ENCODE results near the gene TMEM125.

TMEM125 gene

DNA sequence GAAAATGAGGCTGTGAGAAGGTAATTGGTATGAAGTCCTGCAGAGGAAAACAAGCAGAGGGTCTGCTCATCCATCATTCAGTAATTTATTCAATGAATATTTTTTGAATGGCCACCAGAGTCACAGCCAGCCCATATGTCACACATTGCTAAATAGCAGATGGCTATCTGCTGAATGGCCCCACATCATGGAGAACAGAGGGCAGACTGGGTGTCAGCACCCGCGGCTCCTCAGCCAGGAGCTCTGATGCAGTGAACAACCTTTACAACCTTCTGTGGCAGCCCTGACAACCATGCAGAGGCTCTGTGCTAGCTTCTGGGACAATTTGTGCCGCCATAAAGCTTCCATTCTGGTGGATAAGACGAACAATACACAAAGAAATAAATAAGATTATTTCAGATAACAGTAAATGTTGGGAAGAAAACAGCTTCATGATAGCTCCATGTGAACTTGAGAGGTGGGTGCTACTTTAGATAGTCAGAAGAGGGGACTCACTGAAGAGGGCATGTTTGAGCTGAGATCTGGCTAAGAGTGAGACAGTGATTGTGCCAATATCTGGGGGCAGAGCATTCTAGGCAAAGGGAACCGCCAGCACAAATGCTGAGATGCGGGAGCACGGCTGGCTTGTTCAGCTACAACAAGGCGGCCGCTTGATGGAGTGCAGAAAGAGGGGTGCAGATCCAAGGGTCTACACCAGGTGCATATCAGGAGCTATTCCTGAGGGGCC lies 18.4 kb downstream of the TMEM125 start:
- no peak for TF ChIP-seq GATA3 (IDR thresholded peaks at IDR 0.05; ENCODE audit: low read depth, low read length)
- peak; percentile 17; the same call in 1 of the 2 replicates for TF ChIP-seq GATA2 (IDR thresholded peaks at IDR 0.05; ENCODE audit: low read depth, low read length)

DNA sequence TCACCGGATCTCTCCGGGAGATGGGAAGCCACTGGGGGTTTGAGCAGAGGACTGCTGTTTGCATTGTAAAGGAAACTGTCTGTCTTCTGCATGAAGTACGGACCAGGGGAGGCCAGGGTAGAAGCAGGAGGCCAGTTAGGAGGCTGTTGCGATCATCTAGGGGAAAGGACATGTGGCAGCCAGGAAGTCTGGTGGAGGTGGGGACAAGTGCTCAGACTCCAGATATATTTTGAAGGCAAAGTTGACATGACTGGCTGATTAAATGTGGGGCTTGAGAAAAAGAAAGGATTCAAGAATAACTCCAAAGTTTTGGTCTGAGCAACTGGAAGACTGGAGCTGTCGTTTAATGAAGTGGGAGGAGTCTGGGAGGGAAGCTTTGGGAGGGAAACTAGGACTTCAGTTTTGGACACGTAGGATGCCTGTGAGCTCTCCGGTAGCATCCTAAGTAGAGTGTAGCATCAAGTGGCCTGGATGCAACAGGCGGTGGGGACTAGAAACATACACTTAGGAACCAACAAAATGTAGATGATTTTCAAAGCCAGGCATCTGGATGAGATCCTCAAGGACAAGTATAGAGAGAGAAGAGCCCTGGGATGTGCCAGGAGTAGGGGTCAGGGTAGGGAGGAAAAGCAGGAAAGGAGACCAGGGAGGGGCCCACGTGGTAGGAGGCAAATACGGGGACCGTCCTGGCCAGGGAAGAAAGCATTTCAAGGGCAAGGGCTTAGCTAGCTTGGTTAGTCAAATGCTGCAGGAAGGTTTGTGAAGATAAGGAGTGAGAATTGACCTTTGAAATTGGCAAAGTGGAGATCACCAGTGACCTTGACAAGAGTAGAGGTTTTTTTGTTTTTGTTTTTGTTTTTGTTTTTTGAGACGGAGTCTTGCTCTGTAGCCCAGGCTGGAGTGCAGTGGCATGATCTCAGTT lies 19.3 kb downstream of the TMEM125 start:
- TF ChIP-seq GATA2 (IDR thresholded peaks at IDR 0.05; ENCODE audit: low read depth, low read length) (no peak), GATA3 (IDR thresholded peaks at IDR 0.05; ENCODE audit: low read depth, low read length) (no peak)

DNA sequence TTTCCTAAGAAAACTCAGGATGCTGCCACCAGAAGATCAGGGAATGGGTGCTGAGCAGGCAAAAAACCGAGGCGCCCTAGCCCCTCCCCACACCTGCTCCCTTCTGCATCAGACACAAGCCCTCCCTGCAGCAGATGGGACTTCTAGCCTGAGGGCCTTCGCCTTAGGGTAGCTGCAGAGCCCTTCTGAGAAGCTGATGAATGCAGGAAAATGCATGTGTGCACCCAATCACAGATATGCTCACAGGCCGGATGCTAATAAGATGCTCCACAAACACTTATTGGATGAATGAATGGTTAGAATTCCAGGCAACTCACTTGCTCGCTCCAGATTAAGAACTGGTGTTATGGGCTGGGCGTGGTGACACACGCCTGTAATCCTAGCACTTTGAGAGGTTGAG lies 22.4 kb downstream of the TMEM125 start:
- TF ChIP-seq GATA3 (IDR thresholded peaks at IDR 0.05; ENCODE audit: low read depth, low read length) (no peak), GATA2 (IDR thresholded peaks at IDR 0.05; ENCODE audit: low read depth, low read length) (no peak)

DNA sequence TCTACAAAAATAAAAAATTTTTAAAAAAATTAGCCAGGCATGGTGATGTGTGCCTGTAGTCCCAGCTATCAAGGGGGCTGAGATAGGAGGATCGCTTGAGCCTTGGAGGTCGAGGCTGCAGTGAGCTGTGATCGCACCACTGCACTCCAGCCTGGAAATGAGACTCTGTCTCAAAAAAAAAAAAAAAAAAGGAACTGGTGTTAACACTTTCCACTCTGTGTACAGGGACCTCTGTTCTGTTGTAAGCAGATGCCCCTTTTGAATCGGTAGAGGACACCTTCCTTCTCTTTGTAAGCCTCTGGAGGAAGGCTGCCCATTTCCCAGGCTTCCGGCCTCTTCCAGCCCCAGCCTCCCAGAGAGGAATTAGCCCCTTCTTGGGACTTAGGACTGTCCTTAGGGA lies 22.9 kb downstream of the TMEM125 start:
- TF ChIP-seq GATA2 (IDR thresholded peaks at IDR 0.05; ENCODE audit: low read depth, low read length) (no peak), GATA3 (IDR thresholded peaks at IDR 0.05; ENCODE audit: low read depth, low read length) (no peak)

DNA sequence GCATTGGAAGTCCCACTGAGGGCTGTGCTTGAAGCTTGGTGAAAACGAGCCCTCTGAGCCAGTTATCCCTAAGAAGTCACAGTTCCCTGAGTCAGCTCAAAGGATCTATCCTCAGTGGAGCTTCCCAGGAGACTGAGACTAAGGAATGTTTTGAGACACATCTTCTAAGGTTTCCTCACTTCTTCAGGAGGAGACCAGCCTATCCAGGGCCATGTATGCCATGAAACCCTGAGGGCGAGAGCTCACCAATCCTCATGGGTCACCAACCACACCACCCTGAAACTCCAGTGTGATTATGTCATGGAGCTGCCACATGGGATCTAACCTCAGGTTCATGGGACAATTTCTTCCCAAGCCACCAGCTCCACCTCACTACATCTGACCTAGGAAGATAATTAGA lies 23.4 kb downstream of the TMEM125 start:
- TF ChIP-seq GATA2 (IDR thresholded peaks at IDR 0.05; ENCODE audit: low read depth, low read length) (no peak), GATA3 (IDR thresholded peaks at IDR 0.05; ENCODE audit: low read depth, low read length) (no peak)

DNA sequence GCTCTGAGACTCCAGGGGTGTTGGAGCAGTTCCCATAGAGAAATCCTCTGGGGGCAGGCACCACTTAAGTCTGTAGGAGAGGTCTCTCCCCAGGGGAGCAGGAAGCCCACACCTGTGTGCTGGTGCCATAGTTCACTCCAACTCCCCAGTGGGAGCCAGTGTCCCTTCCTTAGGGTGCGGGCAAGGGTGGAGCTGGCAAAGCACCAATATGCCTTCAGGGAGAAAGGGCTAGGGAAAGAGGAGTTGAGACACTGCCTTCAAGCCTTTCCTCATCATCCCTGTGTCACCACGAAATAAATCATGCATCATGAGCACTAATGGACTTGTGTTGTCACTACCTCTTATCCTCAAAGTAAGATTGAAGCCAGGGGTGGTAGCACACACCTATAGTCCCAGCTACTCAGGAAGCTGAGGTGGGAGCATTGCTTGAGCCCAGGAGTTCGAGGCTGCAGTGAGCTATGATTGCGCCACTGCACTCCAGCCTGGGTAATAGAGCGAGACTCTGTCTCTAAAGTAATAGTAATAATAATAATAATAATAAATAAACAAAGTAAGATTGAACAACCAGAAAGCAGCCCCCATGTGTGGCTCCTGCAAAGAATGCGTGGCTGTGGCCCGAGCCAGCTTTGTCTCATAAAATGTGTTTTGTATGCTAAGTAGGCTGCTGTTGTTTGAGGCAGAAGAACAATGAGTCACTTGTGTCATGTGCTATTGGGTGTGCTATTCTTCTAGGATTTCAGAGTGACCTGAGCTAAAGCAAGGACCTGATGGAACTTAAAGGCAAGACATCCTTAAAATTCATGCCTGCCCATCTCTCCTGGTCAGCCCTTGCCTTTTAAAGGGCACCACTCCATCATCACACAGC lies 24.3 kb downstream of the TMEM125 start:
- no peak for TF ChIP-seq GATA3 (IDR thresholded peaks at IDR 0.05; ENCODE audit: low read depth, low read length)
- no peak for TF ChIP-seq GATA2 (IDR thresholded peaks at IDR 0.05; ENCODE audit: low read depth, low read length)

DNA sequence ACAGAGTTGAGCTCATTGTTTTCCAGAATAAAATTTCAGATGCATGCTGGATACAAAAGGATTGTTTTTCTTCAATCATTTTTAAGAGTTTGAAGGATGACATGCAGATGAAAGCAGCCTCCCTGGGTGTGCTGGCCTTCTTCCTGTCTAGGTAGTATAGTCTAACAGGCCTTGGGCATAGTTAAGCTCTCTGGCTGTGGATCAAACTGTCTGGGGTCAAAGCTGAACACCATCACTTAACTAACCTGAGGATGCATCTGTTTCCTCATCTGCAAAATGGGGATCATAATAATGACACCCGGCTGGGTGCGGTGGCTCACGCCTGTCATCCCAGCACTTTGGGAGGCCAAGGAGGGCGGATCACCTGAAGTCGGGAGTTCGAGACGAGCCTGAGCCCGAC lies 25.0 kb downstream of the TMEM125 start:
- TF ChIP-seq GATA3 (IDR thresholded peaks at IDR 0.05; ENCODE audit: low read depth, low read length) (no peak), GATA2 (IDR thresholded peaks at IDR 0.05; ENCODE audit: low read depth, low read length) (no peak)

DNA sequence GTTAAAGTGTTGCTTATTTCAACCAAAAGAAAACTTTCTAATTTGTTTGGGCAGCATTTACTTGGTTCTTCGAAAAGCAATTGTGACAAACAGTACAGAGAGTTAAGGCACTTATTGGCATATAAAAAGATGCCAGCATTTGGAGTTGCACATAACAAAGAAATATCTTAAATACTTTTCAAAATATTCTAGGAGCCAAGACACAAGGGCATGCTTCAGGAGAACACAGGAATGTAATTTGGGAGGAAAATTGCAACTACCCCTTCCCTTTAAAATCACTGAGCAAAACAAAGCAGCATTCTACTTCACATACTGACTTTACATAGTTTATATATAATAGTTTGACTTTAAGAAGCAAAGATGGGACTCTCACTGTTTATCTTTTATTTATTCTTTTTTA lies 26.4 kb downstream of the TMEM125 start:
- TF ChIP-seq GATA2 (IDR thresholded peaks at IDR 0.05; ENCODE audit: low read depth, low read length) (no peak), GATA3 (IDR thresholded peaks at IDR 0.05; ENCODE audit: low read depth, low read length) (no peak)

DNA sequence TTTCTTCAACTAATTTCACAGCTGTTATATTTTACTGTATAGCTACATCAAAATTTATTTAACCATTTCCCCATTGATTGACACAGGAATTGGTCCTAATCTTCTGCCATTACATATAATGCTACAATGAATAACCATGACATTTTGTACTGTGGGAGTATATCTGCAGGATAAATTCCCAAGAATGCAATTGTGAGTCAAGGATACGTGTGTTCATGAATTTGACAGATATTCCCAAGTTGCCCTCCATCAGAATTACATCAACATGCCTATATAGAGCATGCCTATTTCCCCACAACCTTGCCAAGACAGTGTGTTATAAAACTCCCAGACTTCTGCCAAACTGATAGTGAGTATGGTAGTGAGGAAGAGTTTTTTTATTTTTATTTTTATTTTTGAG lies 28.3 kb downstream of the TMEM125 start:
- TF ChIP-seq GATA2 (IDR thresholded peaks at IDR 0.05; ENCODE audit: low read depth, low read length) (no peak), GATA3 (IDR thresholded peaks at IDR 0.05; ENCODE audit: low read depth, low read length) (no peak)

DNA sequence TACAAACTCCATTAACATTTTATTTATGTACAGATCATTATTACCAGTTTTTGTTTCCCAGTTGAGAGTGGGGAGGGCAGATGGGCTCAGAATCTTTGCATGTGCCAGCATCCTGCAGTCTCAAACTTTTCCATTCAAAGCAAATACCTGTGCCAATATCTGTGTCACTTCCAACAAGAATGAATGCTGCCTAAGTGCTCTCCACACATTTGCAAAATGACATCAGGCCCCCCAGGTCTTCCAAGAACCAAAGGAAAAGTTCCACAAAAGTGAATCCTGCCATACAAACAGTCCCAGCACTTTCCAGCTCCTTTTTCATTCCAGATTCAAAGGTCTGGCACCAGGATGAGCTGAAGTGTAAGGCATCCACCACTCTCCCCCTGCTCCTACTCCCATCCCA lies 29.3 kb downstream of the TMEM125 start:
- TF ChIP-seq GATA2 (IDR thresholded peaks at IDR 0.05; ENCODE audit: low read depth, low read length) (no peak), GATA3 (IDR thresholded peaks at IDR 0.05; ENCODE audit: low read depth, low read length) (no peak)

DNA sequence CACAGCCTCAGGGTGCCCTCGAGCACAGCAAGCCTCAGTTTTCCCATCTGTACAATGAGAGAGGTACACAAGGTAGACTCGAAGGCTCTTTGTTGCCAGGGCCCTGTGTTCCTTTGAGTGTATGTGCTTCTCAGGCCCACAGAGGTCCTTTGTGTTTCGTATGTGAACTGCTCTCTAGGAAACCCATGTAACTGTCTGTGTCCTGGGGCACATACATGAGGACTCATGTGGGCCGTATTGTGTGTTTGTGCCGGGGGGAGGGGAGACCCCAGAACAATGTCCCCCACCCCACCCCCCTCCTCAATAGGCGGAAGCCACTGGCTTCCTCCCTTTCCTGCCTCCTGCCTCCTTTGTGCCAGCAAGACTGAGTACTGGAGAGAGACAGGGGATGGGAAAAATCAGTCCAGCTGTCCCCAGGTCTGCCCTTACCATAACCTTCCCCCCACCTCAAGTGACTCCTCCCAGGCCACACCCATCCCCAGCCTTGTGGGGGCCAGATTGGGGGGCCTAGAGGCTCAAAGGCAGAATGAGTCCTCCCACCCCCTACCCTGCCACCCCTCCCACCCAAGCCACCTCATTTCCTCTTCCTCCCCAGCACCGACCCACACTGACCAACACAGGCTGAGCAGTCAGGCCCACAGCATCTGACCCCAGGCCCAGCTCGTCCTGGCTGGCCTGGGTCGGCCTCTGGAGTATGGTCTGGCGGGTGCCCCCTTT lies 30.8 kb downstream of the TMEM125 start, which contains the start of gene TIE1:
Gene TIE1, plus strand, starts transcription at position 605 of the 717 bp plus-strand sequence. Its CDS starts 90 bp downstream, at position 695.
- TF ChIP-seq GATA3 (IDR thresholded peaks at IDR 0.05; ENCODE audit: low read depth, low read length) (no peak), GATA2 (IDR thresholded peaks at IDR 0.05; ENCODE audit: low read depth, low read length) (no peak)

DNA sequence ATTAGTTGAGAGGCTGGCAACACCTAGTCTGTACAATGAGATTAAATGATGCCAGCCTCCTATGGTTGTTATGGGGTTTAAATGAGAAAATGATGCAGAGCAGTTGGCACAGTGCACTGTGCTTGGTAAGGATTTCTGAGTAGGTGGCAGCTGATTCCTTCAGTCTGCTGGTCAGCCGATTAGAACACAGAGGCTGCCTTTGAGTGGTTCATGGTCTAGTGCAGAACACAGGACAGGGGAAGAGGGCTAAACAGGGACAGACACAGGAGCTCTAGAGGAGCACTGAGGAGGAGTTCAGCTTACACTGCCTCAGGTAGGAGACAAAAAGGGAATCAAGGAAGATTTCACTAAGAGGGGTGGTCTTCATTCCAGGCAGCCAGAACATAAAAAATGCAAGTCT lies 32.4 kb downstream of the TMEM125 start:
- TF ChIP-seq GATA2 (IDR thresholded peaks at IDR 0.05; ENCODE audit: low read depth, low read length), result no peak
- no peak for TF ChIP-seq GATA3 (IDR thresholded peaks at IDR 0.05; ENCODE audit: low read depth, low read length)
